Osteoblast (primary cell): ENCODE data around the gene FURIN. TPM values are rescaled to one million over a fixed set of nuclear protein-coding genes. Genes with fewer than 3 reads are reported as not detected.
"Not testable (repeated sequence)": the region's sequence is repeated elsewhere in the genome, so short reads cannot be mapped to it uniquely, and the experiment has no call there.

Source experiments
- DNase-seq: peaks from one replicate; pipeline ENCODE4 v3.0.0; 2011; ENCODE audit warnings: low spot score, mixed read lengths; ENCODE audit not compliant: insufficient read length; ENCODE audit errors: missing footprints
- H2AFZ ChIP-seq: 2 replicates; pipeline ENCODE4 v1.6.0; 2011; ENCODE audit warnings: mild to moderate bottlenecking, low read length
- H3K27ac ChIP-seq: 2 replicates; pipeline ENCODE4 v1.5.1; 2011; ENCODE audit warnings: mild to moderate bottlenecking, low read depth, low read length, moderate library complexity
- H3K27me3 ChIP-seq: 2 replicates; pipeline ENCODE4 v1.6.0; 2012; ENCODE audit warnings: mild to moderate bottlenecking, control low read depth, inconsistent platforms, low read length, moderate library complexity; ENCODE audit not compliant: insufficient read depth
- H3K36me3 ChIP-seq: 2 replicates; pipeline ENCODE4 v1.5.1; 2011; ENCODE audit warnings: mild to moderate bottlenecking, low read length, control low read depth, moderate library complexity; ENCODE audit not compliant: insufficient read depth
- H3K4me1 ChIP-seq: 2 replicates; pipeline ENCODE4 v1.5.1; 2011; ENCODE audit warnings: mild to moderate bottlenecking, low read length, control low read depth, moderate library complexity; ENCODE audit not compliant: insufficient read depth
- H3K4me2 ChIP-seq: 2 replicates; pipeline ENCODE4 v1.6.0; 2011; ENCODE audit warnings: mild to moderate bottlenecking, low read length; ENCODE audit not compliant: insufficient read depth
- H3K4me3 ChIP-seq: fragments of 200-600 bp; sonication (generic); 3 replicates; pipeline ENCODE4 v1.5.1; 2012; ENCODE audit warnings: mild to moderate bottlenecking, low read length, inconsistent platforms; ENCODE audit not compliant: insufficient read depth
- H3K79me2 ChIP-seq: 2 replicates; pipeline ENCODE4 v1.6.0; 2012; ENCODE audit warnings: mild to moderate bottlenecking, low read length, control low read depth, inconsistent platforms; ENCODE audit not compliant: insufficient read depth
- H3K9me3 ChIP-seq: 2 replicates; pipeline ENCODE4 v1.5.1; 2011; ENCODE audit warnings: low read depth, low read length, control low read depth
- H4K20me1 ChIP-seq: 2 replicates; pipeline ENCODE4 v1.6.0; 2012; ENCODE audit warnings: mild to moderate bottlenecking, low read length, control low read depth; ENCODE audit not compliant: insufficient read depth
- total RNA-seq: library from RNA; depleted of rRNA; stranded (reverse); fragments of >200 nt; gene quantifications from 2 replicates; pipeline ENCODE4 v1.2.3, GENCODE V29; 2012
- TF ChIP-seq, protein P1 (sequence below): IDR thresholded peaks from 2 replicates; pipeline ENCODE4 v1.5.1; 2011; ENCODE audit warnings: mild to moderate bottlenecking, low read depth, low read length, moderate library complexity; ENCODE audit errors: extremely low read depth

The FURIN gene
- total RNA-seq, 1 donor, result 39.1 TPM

DNA sequence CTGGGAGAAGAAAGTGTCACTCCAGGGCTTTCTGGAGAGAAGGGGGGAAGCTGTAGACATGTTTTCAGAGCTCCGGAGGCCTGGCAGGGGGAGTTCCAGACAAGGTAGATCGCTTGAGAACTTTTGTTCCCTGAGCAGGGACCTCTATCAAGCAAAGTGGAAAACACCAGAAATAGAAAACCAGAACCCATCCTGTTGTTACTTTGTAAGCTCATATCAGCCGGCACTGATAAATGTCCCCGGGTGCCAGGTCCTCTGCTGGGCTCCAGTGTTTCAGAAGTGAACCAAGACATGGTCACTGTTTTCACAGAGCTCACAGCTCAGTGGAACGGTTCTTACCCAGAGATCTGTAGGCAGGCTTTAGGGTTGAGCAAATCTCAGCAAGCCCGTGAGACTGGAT, 50.4 kb downstream of the FURIN start:
- Histone ChIP-seq H3K4me1 (no peaks in the 10 kb centered on the region), H3K4me2 (no peak overlapping the region), H3K4me3 (no peak overlapping the region), H3K79me2 (no peaks in the 10 kb centered on the region), H2AFZ (no peak overlapping the region), H3K36me3 (peaks cover 47% of the 10 kb centered on the region), H3K27me3 (no peaks in the 10 kb centered on the region), H3K27ac (no peak overlapping the region), H3K9me3 (no peaks in the 10 kb centered on the region), H4K20me1 (no peaks in the 10 kb centered on the region)
- DNase-seq, result no peak
- TF ChIP-seq, protein P1, sequence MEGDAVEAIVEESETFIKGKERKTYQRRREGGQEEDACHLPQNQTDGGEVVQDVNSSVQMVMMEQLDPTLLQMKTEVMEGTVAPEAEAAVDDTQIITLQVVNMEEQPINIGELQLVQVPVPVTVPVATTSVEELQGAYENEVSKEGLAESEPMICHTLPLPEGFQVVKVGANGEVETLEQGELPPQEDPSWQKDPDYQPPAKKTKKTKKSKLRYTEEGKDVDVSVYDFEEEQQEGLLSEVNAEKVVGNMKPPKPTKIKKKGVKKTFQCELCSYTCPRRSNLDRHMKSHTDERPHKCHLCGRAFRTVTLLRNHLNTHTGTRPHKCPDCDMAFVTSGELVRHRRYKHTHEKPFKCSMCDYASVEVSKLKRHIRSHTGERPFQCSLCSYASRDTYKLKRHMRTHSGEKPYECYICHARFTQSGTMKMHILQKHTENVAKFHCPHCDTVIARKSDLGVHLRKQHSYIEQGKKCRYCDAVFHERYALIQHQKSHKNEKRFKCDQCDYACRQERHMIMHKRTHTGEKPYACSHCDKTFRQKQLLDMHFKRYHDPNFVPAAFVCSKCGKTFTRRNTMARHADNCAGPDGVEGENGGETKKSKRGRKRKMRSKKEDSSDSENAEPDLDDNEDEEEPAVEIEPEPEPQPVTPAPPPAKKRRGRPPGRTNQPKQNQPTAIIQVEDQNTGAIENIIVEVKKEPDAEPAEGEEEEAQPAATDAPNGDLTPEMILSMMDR, result no peak

DNA sequence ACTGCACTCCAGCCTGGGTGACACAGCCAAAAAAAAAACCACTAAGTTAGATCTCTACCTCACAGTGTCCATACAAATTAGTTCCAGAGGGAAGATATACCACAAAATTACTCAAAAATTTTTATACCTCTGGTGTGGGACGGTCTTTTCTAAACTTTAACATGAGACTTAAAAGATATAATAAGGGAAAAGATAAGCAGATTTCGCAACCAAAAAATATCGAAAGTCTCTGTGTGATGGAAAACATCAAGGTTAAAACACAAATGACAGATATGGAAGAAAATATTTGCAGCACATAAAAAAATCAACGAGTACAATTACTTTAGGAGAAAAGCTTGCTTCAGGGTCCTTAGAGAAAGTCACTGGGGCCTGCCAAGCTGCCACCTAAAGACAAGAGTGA, 53.5 kb downstream of the FURIN start:
- no peaks in the 10 kb centered on the region for H3K4me1 ChIP-seq
- peaks cover 29% of the 10 kb centered on the region for H3K36me3 ChIP-seq
- no peak overlapping the region for H3K4me3 ChIP-seq
- no peak overlapping the region for H3K27ac ChIP-seq
- H3K79me2 ChIP-seq, result no peaks in the 10 kb centered on the region
- no peaks in the 10 kb centered on the region for H4K20me1 ChIP-seq
- H2AFZ ChIP-seq, result no peak overlapping the region
- TF ChIP-seq, protein P1, result no peak
- no peak overlapping the region for H3K4me2 ChIP-seq
- DNase-seq, result no peak
- no peaks in the 10 kb centered on the region for H3K27me3 ChIP-seq
- no peaks in the 10 kb centered on the region for H3K9me3 ChIP-seq

DNA sequence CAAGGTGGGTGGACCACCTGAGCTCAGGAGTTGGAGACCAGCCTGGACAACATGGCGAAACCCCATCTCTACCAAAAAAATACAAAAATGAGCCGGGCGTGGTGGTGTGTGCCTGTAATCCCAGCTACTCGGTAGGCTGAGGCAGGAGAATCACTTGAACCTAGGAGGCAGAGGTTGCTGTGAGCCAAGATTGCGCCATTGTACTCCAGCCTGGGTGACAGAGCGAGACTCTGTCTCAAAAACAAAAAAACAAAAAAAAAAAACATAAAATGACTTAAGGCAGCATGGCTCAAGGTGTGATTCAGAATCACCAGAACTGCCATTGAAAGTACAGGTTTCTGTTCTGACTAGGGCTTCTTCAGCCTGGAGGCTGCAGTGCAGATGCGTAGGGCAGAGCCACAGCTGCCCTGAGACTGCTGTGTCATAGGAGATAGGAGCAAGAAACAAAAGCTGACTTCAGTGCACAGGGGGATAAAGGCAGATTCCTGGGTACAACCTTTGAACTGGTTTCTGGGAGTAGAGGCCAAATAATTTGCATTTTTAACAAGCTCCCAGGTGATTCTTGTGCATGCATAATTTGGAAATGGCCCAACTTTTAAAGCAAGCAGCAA, 54.4 kb downstream of the FURIN start:
- not testable (repeated sequence) for H3K4me3 ChIP-seq, H2AFZ ChIP-seq, H3K4me2 ChIP-seq, H3K27me3 ChIP-seq, H3K9me3 ChIP-seq, H3K79me2 ChIP-seq, H3K27ac ChIP-seq, H3K4me1 ChIP-seq, H4K20me1 ChIP-seq
- peaks cover 21% of the 10 kb centered on the region for H3K36me3 ChIP-seq
- peak; percentile 42 for DNase-seq

DNA sequence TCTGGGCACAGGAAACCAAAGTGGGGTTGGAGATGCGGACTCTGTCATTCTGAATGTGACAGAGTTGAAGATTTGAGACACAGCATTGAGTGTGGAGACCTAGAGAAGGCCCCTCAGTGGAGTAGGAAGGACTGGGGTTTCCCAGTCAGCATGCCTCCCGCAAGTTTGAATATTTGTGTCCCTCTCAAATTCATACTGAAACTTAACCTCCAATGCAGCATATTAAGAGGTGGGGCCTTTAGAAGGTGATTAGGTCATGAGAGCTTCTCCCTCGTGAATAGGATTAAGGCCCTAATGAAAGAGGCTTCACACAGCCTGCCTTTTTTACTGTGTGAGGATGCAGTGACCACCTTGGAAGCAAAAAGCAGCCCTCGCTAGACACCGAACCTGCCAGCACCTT, 56.0 kb downstream of the FURIN start:
- no peaks in the 10 kb centered on the region for H4K20me1 ChIP-seq
- no peak overlapping the region for H2AFZ ChIP-seq
- H3K4me3 ChIP-seq, result no peak overlapping the region
- H3K4me1 ChIP-seq, result no peaks in the 10 kb centered on the region
- H3K9me3 ChIP-seq, result no peaks in the 10 kb centered on the region
- peak; percentile 27 for DNase-seq
- TF ChIP-seq, protein P1, result no peak
- H3K79me2 ChIP-seq, result no peaks in the 10 kb centered on the region
- H3K27ac ChIP-seq, result no peak overlapping the region
- H3K27me3 ChIP-seq, result no peaks in the 10 kb centered on the region
- peaks cover 15% of the 10 kb centered on the region for H3K36me3 ChIP-seq
- H3K4me2 ChIP-seq, result no peak overlapping the region

DNA sequence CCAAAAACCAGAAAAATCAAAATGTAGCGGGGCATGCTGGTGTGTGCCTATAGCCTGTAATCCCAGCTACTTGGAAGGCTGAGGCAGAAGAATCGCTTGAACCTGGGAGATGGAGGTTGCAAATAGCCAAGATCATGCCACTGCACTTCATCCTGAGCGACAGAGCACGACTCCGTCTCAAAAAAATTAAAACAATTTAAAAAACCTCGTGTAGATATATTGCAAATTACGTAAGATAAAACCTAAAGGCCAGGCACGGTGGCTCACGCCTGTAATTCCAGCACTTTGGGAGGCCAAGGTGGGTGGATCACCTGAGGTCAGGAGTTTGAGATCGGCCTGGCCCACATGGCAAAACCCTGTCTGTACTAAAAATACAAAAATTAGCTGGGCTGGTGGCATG, 58.4 kb downstream of the FURIN start:
- DNase-seq, H3K27ac ChIP-seq, H3K79me2 ChIP-seq, H3K4me2 ChIP-seq, H2AFZ ChIP-seq, H3K4me3 ChIP-seq, H3K27me3 ChIP-seq, H4K20me1 ChIP-seq, H3K4me1 ChIP-seq, H3K36me3 ChIP-seq, H3K9me3 ChIP-seq: not testable (repeated sequence)

DNA sequence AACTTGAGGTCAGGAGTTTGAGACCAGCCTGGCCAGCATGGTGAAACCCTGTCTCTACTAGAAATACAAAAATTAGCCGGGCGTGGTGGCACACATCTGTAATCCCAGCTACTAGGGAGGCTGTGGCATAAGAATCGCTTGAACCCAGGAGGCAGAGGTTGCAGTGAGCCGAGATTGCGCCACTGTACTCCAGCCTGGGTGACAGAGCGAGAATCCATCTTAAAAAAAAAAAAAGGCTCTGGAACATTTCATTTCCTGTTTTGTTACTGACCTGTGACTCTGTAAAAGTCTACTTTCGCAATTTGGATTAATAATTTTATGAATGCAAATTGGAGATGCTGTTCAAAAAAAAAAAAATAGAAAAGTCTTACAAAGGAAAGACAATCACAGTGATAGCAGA, 59.7 kb downstream of the FURIN start:
- not testable (repeated sequence) for H3K27ac ChIP-seq, H3K9me3 ChIP-seq, H3K4me3 ChIP-seq, DNase-seq, H2AFZ ChIP-seq, H3K79me2 ChIP-seq, H3K36me3 ChIP-seq, H3K27me3 ChIP-seq, H4K20me1 ChIP-seq, H3K4me2 ChIP-seq
- peaks cover 14% of the 10 kb centered on the region for H3K4me1 ChIP-seq
